Activated CD8-positive, alpha-beta T cell treated with anti-CD3 and anti-CD28 coated beads for 36 hours (primary cell): Measurements from ENCODE around the gene MARS1. TPM values are rescaled to one million over a fixed set of nuclear protein-coding genes. Genes with fewer than 3 reads are reported as not detected.

Source experiments
- ATAC-seq: fragments of 200-7000 bp; cut with Tn5 transposase; one replicate; pipeline ENCODE4 v1.10.0; 2021; ENCODE audit warnings: mild to moderate bottlenecking, moderate library complexity
- CTCF ChIA-PET: fragments of 350-600 bp; sonication (Branson Sonifier 250); formaldehyde crosslinking; loops from one replicate; lab custom pipeline; 2021; ENCODE audit warnings: antibody characterized with exemption; lab: Charles Lee
- POLR2A ChIA-PET: fragments of 350-600 bp; sonication (Branson Sonifier 250); formaldehyde crosslinking; loops from one replicate; lab custom pipeline; 2021; ENCODE audit warnings: antibody characterized with exemption; lab: Charles Lee
- DNase-seq: peaks from one replicate; pipeline ENCODE4 v3.0.0-alpha.2; 2020
- H3K27ac Mint-ChIP-seq: one replicate; pipeline ENCODE4 v1.8.0; 2021; ENCODE audit warnings: mild to moderate bottlenecking, mixed read lengths
- H3K27me3 Mint-ChIP-seq: one replicate; pipeline ENCODE4 v1.8.0; 2021; ENCODE audit warnings: mixed read lengths
- H3K36me3 Mint-ChIP-seq: one replicate; pipeline ENCODE4 v1.8.0; 2021; ENCODE audit warnings: low read depth, mixed read lengths
- H3K4me1 Mint-ChIP-seq: one replicate; pipeline ENCODE4 v1.8.0; 2021; ENCODE audit warnings: low read depth, mixed read lengths
- H3K4me3 Mint-ChIP-seq: one replicate; pipeline ENCODE4 v1.8.0; 2021; ENCODE audit warnings: mild to moderate bottlenecking, moderate library complexity, mixed read lengths
- H3K9me3 Mint-ChIP-seq: one replicate; pipeline ENCODE4 v1.8.0; 2021; ENCODE audit warnings: mixed read lengths
- intact Hi-C: fragments of 100-400 bp; cut with micrococcal nuclease; formaldehyde crosslinking; loops from one replicate; pipeline ENCODE4 v1.10.0; 2022
- total RNA-seq, 2 experiments: library from RNA; stranded (reverse); gene quantifications; one replicate each; pipeline ENCODE4 v1.2.3, GENCODE V29; 2021
- TF ChIP-seq, protein P1 (sequence below): fragments of 200-600 bp; IDR thresholded peaks from one replicate; pipeline ENCODE4 v1.8.0; 2022; ENCODE audit warnings: antibody characterized with exemption, mild to moderate bottlenecking

The MARS1 gene
- total RNA-seq, 2 experiments from 2014 or later = 343 to 345 TPM

GRCh38 chr12:57458665-57459054 lies 29.2 kb upstream of the MARS1 start:
- H3K36me3 Mint-ChIP-seq = no peaks in the 10 kb centered on the region
- TF ChIP-seq, protein P1, sequence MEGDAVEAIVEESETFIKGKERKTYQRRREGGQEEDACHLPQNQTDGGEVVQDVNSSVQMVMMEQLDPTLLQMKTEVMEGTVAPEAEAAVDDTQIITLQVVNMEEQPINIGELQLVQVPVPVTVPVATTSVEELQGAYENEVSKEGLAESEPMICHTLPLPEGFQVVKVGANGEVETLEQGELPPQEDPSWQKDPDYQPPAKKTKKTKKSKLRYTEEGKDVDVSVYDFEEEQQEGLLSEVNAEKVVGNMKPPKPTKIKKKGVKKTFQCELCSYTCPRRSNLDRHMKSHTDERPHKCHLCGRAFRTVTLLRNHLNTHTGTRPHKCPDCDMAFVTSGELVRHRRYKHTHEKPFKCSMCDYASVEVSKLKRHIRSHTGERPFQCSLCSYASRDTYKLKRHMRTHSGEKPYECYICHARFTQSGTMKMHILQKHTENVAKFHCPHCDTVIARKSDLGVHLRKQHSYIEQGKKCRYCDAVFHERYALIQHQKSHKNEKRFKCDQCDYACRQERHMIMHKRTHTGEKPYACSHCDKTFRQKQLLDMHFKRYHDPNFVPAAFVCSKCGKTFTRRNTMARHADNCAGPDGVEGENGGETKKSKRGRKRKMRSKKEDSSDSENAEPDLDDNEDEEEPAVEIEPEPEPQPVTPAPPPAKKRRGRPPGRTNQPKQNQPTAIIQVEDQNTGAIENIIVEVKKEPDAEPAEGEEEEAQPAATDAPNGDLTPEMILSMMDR = no peak
- no peaks in the 10 kb centered on the region for H3K9me3 Mint-ChIP-seq
- ATAC-seq (no peak), DNase-seq (no peak)
- ChIA-PET CTCF (interaction anchor here (0.6 to 6.8 kb wide), 62 partner anchors 8 to 380 kb away, joined by 3 to 152 read pairs (median 4); partner anchors contain the start of genes ARHGAP9, DDIT3, INHBC and NEMP1), POLR2A (interaction anchor here (0.5 to 5.8 kb wide), 14 partner anchors 8 to 237 kb away, joined by 3 to 50 read pairs (median 3); partner anchors contain the start of genes ARHGAP9 and INHBC)
- intact Hi-C loops = loop anchor here (5.0 to 10.0 kb wide), 2 partner anchors 154 to 196 kb away; no protein-coding TSS in a partner anchor
- H3K4me3 Mint-ChIP-seq = peak overlapping the region; percentile 86
- peaks cover 4% of the 10 kb centered on the region for H3K27me3 Mint-ChIP-seq
- peak overlapping the region; percentile 96 for H3K27ac Mint-ChIP-seq
- peaks cover 58% of the 10 kb centered on the region for H3K4me1 Mint-ChIP-seq

GRCh38 chr12:57459055-57459749 lies 28.7 kb upstream of the MARS1 start:
- CTCF ChIA-PET = interaction anchor here (0.6 to 6.8 kb wide), 62 partner anchors 9 to 380 kb away, joined by 3 to 152 read pairs (median 4); partner anchors contain the start of genes ARHGAP9, DDIT3, INHBC and NEMP1

DNA sequence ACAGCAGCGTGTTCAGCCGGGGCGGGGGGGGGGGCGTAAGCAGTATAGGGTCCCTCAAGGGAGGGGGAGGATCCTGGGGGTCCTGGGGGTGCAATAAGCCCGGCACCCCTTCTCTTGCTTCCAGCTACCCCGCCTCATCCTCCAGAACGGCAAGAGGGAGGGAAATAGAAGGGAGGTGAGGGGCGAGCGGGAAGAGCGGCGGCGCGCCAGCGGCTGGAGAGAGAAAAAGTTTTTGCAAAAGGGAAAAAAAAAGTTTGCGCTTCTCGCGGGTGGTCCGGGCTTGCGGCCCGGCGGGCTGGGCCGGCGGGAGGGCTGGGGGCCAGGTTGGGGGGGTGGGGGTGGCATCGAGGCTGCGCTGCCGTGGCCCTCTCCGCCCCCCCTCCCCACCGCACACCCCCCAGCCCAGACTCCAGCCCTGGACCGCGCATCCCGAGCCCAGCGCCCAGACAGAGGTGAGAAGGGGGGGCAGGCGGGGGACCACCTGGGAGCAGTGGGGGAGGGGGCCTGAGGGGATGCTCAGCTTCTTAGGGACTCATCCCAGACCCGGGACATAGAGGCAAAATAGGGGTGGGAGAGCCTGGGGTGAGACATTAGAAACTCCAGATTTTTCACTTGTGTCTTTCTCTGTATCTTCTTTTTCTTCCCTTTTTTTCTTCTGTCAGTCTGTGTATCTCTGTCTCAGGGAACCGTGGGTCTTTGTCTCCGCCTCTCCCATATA lies 28.0 kb upstream of the MARS1 start, which contains the start of gene GLI1:
Gene GLI1 (plus strand): TSS at position 36 of the 718 bp plus-strand sequence. CDS start 3,907 bp downstream, outside the sequence.
- POLR2A ChIA-PET = interaction anchor here (1.0 to 5.8 kb wide), 6 partner anchors 9 to 58 kb away, joined by 3 to 50 read pairs (median 7); partner anchors contain the start of gene ARHGAP9
- no peaks in the 10 kb centered on the region for H3K36me3 Mint-ChIP-seq
- H3K27ac Mint-ChIP-seq = peak within 1 kb of the TSS; percentile 96
- DNase-seq = no peak
- CTCF ChIA-PET = interaction anchor here (1.0 to 6.8 kb wide), 34 partner anchors 7 to 381 kb away, joined by 3 to 152 read pairs (median 5); partner anchors contain the start of genes ARHGAP9, INHBC, NEMP1 and OS9
- peaks cover 57% of the 10 kb centered on the region for H3K4me1 Mint-ChIP-seq
- H3K9me3 Mint-ChIP-seq = no peaks in the 10 kb centered on the region
- TF ChIP-seq, protein P1 = no peak
- intact Hi-C loops = loop anchor here (5.0 to 10.0 kb wide), 2 partner anchors 155 to 198 kb away; no protein-coding TSS in a partner anchor
- ATAC-seq = no peak
- H3K4me3 Mint-ChIP-seq = peak within 1 kb of the TSS; percentile 86
- H3K27me3 Mint-ChIP-seq = peaks cover 4% of the 10 kb centered on the region

More at GRCh38 chr12:57459055-57459749, 28.7 kb upstream of the MARS1 start:
- peak overlapping the region; percentile 86 for H3K4me3 Mint-ChIP-seq
- intact Hi-C loops = loop anchor here (5.0 to 10.0 kb wide), 2 partner anchors 154 to 197 kb away; no protein-coding TSS in a partner anchor
- POLR2A ChIA-PET = interaction anchor here (0.5 to 5.8 kb wide), 10 partner anchors 9 to 238 kb away, joined by 3 to 50 read pairs (median 3); partner anchors contain the start of gene ARHGAP9
- TF ChIP-seq, protein P1 = peak; percentile 90
- H3K36me3 Mint-ChIP-seq = no peaks in the 10 kb centered on the region
- H3K9me3 Mint-ChIP-seq = no peaks in the 10 kb centered on the region
- peaks cover 4% of the 10 kb centered on the region for H3K27me3 Mint-ChIP-seq
- peaks cover 63% of the 10 kb centered on the region for H3K4me1 Mint-ChIP-seq
- DNase-seq = peak; percentile 98
- peak; percentile 75 for ATAC-seq
- peak overlapping the region; percentile 96 for H3K27ac Mint-ChIP-seq

GRCh38 chr12:57460468-57460784 lies 27.4 kb upstream of the MARS1 start:
- DNase-seq = peak; percentile 58
- ChIA-PET CTCF (interaction anchor here (1.1 to 6.8 kb wide), 9 partner anchors 8 to 219 kb away, joined by 3 to 152 read pairs (median 6); partner anchors contain the start of genes ARHGAP9 and INHBC), POLR2A (interaction anchor here (0.8 to 5.8 kb wide), 6 partner anchors 9 to 59 kb away, joined by 3 to 50 read pairs (median 6); partner anchors contain the start of gene ARHGAP9)
- H3K4me3 Mint-ChIP-seq = peak overlapping the region; percentile 86
- H3K4me1 Mint-ChIP-seq = peaks cover 54% of the 10 kb centered on the region
- H3K27me3 Mint-ChIP-seq = peaks cover 4% of the 10 kb centered on the region
- no peaks in the 10 kb centered on the region for H3K9me3 Mint-ChIP-seq
- H3K27ac Mint-ChIP-seq = no peak overlapping the region
- TF ChIP-seq, protein P1 = no peak
- H3K36me3 Mint-ChIP-seq = no peaks in the 10 kb centered on the region
- intact Hi-C loops = no loop called here
- ATAC-seq = no peak
